Measurements from ENCODE around the gene DENND5B.

- TF ChIP-seq CTCF (conservative IDR thresholded peaks at IDR 0.05 in 1 of 2, IDR thresholded peaks at IDR 0.05 in 1 of 2; ENCODE audit: extremely low read depth in 1 of 2, insufficient read depth in 1 of 2, low read depth in 1 of 2, low read length in 2 of 2) (no peak), EZH2 (IDR thresholded peaks at IDR 0.05; ENCODE audit: borderline replicate concordance, low read length) (no peak)
These were observed 7.1 kb downstream of the DENND5B start for GRCh38 chr12:31583878-31584277.

All from mammary epithelial cell (primary cell).